Measurements from ENCODE around the gene FBXL15. TPM values are rescaled to one million over a fixed set of nuclear protein-coding genes. Genes with fewer than 3 reads are reported as not detected.
A peak's percentile ranks its signal among the peaks of the same experiment; 100 is the strongest.

The FBXL15 gene
- total and polyA plus RNA-seq, 2 of the 13 experiments (the other 11 are each of a cell fraction or from before 2014, with no cell fraction given) = 4.3 to 8.3 TPM

DNA sequence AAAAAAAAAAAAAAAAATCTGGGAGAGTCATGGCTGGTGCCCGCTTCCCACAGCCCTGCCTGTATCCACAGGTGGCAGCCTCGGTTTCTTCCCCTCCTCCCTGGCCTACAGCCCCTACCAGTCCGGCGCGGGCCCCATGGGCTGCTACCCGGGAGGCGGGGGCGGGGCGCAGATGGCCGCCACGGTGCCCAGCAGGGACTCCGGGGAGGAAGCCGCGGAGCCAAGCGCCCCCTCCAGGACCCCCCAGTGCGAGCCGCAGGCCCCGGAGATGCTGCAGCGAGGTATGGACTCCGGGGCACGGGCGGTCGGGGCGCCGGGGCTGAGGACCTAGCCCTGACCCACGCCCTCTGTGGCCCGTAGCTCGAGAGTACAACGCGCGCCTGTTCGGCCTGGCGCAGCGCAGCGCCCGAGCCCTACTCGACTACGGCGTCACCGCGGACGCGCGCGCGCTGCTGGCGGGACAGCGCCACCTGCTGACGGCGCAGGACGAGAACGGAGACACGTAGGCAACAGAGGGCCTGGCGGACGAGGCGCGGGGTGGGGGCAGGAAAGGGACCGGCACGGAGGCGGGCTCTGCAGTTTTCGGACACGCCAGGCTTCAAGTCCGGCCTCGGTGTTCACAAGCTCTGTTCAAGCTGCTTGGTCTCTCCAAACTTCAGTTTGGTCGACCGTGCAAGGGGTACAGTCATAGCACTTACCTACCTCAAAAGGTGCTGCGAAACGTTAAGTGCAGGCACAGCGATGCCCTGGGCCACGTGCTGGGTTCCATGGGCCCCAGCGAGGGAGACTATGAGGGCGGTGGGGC is 21.2 kb upstream of the FBXL15 start (continued):
- TF ChIP-seq, protein P1, sequence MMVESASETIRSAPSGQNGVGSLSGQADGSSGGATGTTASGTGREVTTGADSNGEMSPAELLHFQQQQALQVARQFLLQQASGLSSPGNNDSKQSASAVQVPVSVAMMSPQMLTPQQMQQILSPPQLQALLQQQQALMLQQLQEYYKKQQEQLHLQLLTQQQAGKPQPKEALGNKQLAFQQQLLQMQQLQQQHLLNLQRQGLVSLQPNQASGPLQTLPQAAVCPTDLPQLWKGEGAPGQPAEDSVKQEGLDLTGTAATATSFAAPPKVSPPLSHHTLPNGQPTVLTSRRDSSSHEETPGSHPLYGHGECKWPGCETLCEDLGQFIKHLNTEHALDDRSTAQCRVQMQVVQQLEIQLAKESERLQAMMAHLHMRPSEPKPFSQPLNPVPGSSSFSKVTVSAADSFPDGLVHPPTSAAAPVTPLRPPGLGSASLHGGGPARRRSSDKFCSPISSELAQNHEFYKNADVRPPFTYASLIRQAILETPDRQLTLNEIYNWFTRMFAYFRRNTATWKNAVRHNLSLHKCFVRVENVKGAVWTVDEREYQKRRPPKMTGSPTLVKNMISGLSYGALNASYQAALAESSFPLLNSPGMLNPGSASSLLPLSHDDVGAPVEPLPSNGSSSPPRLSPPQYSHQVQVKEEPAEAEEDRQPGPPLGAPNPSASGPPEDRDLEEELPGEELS (CRISPR knock-in tag; IDR thresholded peaks at IDR 0.05) = peak; percentile 52
- TF ChIP-seq GPN1 (CRISPR knock-in tag; IDR thresholded peaks at IDR 0.05; ENCODE audit: borderline replicate concordance) = no peak
- no peak for TF ChIP-seq SOX13 (IDR thresholded peaks at IDR 0.05)
- peak in 1 of 2 experiments; percentile 47; a peak in 1 of 4 replicates for TF ChIP-seq SOX13 (CRISPR knock-in tag; conservative IDR thresholded peaks at IDR 0.05 in 1 of 2, IDR thresholded peaks at IDR 0.05 in 1 of 2)
- TF ChIP-seq PAX8 (CRISPR knock-in tag; IDR thresholded peaks at IDR 0.05; ENCODE audit: borderline replicate concordance) = no peak
- TF ChIP-seq, protein P2, sequence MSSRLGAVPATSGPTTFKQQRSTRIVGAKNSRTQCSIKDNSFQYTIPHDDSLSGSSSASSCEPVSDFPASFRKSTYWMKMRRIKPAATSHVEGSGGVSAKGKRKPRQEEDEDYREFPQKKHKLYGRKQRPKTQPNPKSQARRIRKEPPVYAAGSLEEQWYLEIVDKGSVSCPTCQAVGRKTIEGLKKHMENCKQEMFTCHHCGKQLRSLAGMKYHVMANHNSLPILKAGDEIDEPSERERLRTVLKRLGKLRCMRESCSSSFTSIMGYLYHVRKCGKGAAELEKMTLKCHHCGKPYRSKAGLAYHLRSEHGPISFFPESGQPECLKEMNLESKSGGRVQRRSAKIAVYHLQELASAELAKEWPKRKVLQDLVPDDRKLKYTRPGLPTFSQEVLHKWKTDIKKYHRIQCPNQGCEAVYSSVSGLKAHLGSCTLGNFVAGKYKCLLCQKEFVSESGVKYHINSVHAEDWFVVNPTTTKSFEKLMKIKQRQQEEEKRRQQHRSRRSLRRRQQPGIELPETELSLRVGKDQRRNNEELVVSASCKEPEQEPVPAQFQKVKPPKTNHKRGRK (CRISPR knock-in tag; IDR thresholded peaks at IDR 0.05) = no peak
- TF ChIP-seq, protein P3, sequence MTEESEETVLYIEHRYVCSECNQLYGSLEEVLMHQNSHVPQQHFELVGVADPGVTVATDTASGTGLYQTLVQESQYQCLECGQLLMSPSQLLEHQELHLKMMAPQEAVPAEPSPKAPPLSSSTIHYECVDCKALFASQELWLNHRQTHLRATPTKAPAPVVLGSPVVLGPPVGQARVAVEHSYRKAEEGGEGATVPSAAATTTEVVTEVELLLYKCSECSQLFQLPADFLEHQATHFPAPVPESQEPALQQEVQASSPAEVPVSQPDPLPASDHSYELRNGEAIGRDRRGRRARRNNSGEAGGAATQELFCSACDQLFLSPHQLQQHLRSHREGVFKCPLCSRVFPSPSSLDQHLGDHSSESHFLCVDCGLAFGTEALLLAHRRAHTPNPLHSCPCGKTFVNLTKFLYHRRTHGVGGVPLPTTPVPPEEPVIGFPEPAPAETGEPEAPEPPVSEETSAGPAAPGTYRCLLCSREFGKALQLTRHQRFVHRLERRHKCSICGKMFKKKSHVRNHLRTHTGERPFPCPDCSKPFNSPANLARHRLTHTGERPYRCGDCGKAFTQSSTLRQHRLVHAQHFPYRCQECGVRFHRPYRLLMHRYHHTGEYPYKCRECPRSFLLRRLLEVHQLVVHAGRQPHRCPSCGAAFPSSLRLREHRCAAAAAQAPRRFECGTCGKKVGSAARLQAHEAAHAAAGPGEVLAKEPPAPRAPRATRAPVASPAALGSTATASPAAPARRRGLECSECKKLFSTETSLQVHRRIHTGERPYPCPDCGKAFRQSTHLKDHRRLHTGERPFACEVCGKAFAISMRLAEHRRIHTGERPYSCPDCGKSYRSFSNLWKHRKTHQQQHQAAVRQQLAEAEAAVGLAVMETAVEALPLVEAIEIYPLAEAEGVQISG (CRISPR knock-in tag; IDR thresholded peaks at IDR 0.05) = peak; percentile 97
- TF ChIP-seq, protein P4, sequence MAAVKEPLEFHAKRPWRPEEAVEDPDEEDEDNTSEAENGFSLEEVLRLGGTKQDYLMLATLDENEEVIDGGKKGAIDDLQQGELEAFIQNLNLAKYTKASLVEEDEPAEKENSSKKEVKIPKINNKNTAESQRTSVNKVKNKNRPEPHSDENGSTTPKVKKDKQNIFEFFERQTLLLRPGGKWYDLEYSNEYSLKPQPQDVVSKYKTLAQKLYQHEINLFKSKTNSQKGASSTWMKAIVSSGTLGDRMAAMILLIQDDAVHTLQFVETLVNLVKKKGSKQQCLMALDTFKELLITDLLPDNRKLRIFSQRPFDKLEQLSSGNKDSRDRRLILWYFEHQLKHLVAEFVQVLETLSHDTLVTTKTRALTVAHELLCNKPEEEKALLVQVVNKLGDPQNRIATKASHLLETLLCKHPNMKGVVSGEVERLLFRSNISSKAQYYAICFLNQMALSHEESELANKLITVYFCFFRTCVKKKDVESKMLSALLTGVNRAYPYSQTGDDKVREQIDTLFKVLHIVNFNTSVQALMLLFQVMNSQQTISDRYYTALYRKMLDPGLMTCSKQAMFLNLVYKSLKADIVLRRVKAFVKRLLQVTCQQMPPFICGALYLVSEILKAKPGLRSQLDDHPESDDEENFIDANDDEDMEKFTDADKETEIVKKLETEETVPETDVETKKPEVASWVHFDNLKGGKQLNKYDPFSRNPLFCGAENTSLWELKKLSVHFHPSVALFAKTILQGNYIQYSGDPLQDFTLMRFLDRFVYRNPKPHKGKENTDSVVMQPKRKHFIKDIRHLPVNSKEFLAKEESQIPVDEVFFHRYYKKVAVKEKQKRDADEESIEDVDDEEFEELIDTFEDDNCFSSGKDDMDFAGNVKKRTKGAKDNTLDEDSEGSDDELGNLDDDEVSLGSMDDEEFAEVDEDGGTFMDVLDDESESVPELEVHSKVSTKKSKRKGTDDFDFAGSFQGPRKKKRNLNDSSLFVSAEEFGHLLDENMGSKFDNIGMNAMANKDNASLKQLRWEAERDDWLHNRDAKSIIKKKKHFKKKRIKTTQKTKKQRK (IDR thresholded peaks at IDR 0.05; ENCODE audit: low read length) = no peak
- TF ChIP-seq ZNF644 (CRISPR knock-in tag; IDR thresholded peaks at IDR 0.05; ENCODE audit: low read depth) = no peak
- TF ChIP-seq EEA1 (CRISPR knock-in tag; IDR thresholded peaks at IDR 0.05; ENCODE audit: borderline replicate concordance) = 0 out of 2 replicates have a peak, but pooled peaks have one; percentile 44
- TF ChIP-seq PRMT3 (CRISPR knock-in tag; IDR thresholded peaks at IDR 0.05; ENCODE audit: borderline replicate concordance, low read depth) = peak; percentile 52; the same call in 1 of the 2 replicates
- TF ChIP-seq ZNF782 (CRISPR knock-in tag; IDR thresholded peaks at IDR 0.05; ENCODE audit: borderline replicate concordance) = no peak
- TF ChIP-seq, protein P5, sequence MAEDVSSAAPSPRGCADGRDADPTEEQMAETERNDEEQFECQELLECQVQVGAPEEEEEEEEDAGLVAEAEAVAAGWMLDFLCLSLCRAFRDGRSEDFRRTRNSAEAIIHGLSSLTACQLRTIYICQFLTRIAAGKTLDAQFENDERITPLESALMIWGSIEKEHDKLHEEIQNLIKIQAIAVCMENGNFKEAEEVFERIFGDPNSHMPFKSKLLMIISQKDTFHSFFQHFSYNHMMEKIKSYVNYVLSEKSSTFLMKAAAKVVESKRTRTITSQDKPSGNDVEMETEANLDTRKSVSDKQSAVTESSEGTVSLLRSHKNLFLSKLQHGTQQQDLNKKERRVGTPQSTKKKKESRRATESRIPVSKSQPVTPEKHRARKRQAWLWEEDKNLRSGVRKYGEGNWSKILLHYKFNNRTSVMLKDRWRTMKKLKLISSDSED (CRISPR knock-in tag; IDR thresholded peaks at IDR 0.05) = no peak
- TF ChIP-seq RXRA (CRISPR knock-in tag; IDR thresholded peaks at IDR 0.05) = 0 out of 2 replicates have a peak, but pooled peaks have one; percentile 67
- peak; percentile 88; the same call in 1 of the 2 replicates for TF ChIP-seq MTF2 (CRISPR knock-in tag; IDR thresholded peaks at IDR 0.05; ENCODE audit: borderline replicate concordance)
- peak; percentile 51 for TF ChIP-seq U2AF1 (optimal IDR thresholded peaks at IDR 0.05; ENCODE audit: low read depth, low read length)

Measured in HepG2 (cell line).